MM.1S (cell line): ENCODE measurements around the gene FOXP2.

Experiments used
- DNase-seq: peaks from one replicate; pipeline ENCODE4 v3.0.0-alpha.2; 2015
- H2AFZ ChIP-seq: fragments of 300-600 bp; sonication (generic); 2 replicates; pipeline ENCODE4 v1.6.0; 2016; ENCODE audit warnings: antibody characterized with exemption, low read length
- H3F3A ChIP-seq: fragments of 300-600 bp; sonication (generic); 2 replicates; pipeline ENCODE4 v1.6.1; 2016; ENCODE audit warnings: mild to moderate bottlenecking, antibody characterized with exemption, low read length, moderate library complexity, mixed read lengths; ENCODE audit not compliant: insufficient read depth
- H3K27ac ChIP-seq: fragments of 300-600 bp; sonication (generic); 2 replicates; pipeline ENCODE4 v1.5.1; 2016; ENCODE audit warnings: mild to moderate bottlenecking, low read length
- H3K27me3 ChIP-seq: fragments of 300-600 bp; sonication (generic); replicated peaks from 2 replicates; pipeline ENCODE4 v1.6.0; 2016; ENCODE audit warnings: low read length; ENCODE audit not compliant: insufficient read depth
- H3K36me3 ChIP-seq: fragments of 300-600 bp; sonication (generic); replicated peaks from 2 replicates; pipeline ENCODE4 v1.6.1; 2016; ENCODE audit warnings: mild to moderate bottlenecking, low read length, mixed read lengths; ENCODE audit not compliant: insufficient read depth
- H3K4me1 ChIP-seq: fragments of 300-600 bp; sonication (generic); 2 replicates; pipeline ENCODE4 v1.6.1; 2016; ENCODE audit warnings: low read length, mixed read lengths
- H3K4me2 ChIP-seq: fragments of 300-600 bp; sonication (generic); 2 replicates; pipeline ENCODE4 v1.6.0; 2016; ENCODE audit warnings: low read depth, low read length
- H3K4me3 ChIP-seq: fragments of 300-600 bp; sonication (generic); 2 replicates; pipeline ENCODE4 v1.5.1; 2016; ENCODE audit warnings: low read length, mixed read lengths
- H3K79me2 ChIP-seq: fragments of 300-600 bp; sonication (generic); 2 replicates; pipeline ENCODE4 v1.6.1; 2016; ENCODE audit warnings: mixed run types, low read length, mixed read lengths
- H3K9ac ChIP-seq: fragments of 300-600 bp; sonication (generic); 2 replicates; pipeline ENCODE4 v1.6.1; 2016; ENCODE audit warnings: low read length, mixed read lengths
- H3K9me2 ChIP-seq: fragments of 300-600 bp; sonication (generic); replicated peaks from 2 replicates; pipeline ENCODE4 v1.6.1; 2016; ENCODE audit warnings: mild to moderate bottlenecking, low read length, mixed read lengths; ENCODE audit not compliant: insufficient read depth
- H3K9me3 ChIP-seq: fragments of 300-600 bp; sonication (generic); replicated peaks from 2 replicates; pipeline ENCODE4 v1.6.1; 2016; ENCODE audit warnings: mild to moderate bottlenecking, low read length, mixed read lengths; ENCODE audit not compliant: insufficient read depth
- H4K20me1 ChIP-seq: fragments of 300-600 bp; sonication (generic); 2 replicates; pipeline ENCODE4 v1.6.1; 2016; ENCODE audit warnings: mild to moderate bottlenecking, low read length, moderate library complexity, mixed read lengths; ENCODE audit not compliant: insufficient read depth
- EZH2 ChIP-seq: fragments of 300-600 bp; sonication (generic); optimal IDR thresholded peaks from 2 replicates; pipeline ENCODE3; 2017; ENCODE audit warnings: low read depth, mild to moderate bottlenecking, antibody characterized with exemption, low read length, mixed read lengths
- EZH2phosphoT487 ChIP-seq: fragments of 300-600 bp; sonication (generic); IDR thresholded peaks from 2 replicates; pipeline ENCODE4 v1.6.1; 2018; ENCODE audit warnings: antibody characterized with exemption, low read length
- TF ChIP-seq, protein P1 (sequence below): fragments of 300-600 bp; sonication (generic); IDR thresholded peaks from 2 replicates; pipeline ENCODE4 v1.5.1; 2016; ENCODE audit warnings: antibody characterized with exemption, low read length, mixed read lengths

FOXP2 gene

DNA sequence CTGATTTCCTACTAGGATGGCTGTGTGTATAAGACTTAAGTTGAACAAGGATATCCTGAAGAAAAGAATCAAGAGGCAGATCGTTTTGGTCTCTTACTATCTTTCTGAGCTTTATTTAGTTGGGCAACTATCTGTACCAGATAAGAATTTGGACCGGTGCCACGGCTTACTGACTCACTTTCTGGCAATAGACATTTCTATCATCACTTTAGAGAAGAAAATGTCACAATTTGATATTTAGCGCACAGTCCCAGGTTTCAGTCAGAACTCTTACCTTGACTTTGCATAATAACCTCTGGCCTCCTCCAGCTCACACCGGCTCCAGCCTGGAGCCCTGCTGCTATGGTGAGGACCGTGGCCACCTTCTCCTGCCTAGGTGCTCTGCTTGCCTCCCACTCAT, 289.1 kb downstream of the FOXP2 start:
- Histone ChIP-seq H3K4me2 (no peak overlapping the region), H3K79me2 (no peaks in the 10 kb centered on the region), H3K36me3 (no peaks in the 10 kb centered on the region), H3K9me3 (no peaks in the 10 kb centered on the region), H3F3A (no peaks in the 10 kb centered on the region), H2AFZ (no peak overlapping the region), H3K27me3 (no peaks in the 10 kb centered on the region), H3K4me3 (no peak overlapping the region), H3K4me1 (no peaks in the 10 kb centered on the region), H3K9me2 (no peaks in the 10 kb centered on the region), H3K9ac (no peak overlapping the region), H4K20me1 (no peaks in the 10 kb centered on the region), H3K27ac (no peak overlapping the region)
- no peak for DNase-seq
- TF ChIP-seq EZH2phosphoT487 (no peak), EZH2 (no peak)
- TF ChIP-seq, protein P1, sequence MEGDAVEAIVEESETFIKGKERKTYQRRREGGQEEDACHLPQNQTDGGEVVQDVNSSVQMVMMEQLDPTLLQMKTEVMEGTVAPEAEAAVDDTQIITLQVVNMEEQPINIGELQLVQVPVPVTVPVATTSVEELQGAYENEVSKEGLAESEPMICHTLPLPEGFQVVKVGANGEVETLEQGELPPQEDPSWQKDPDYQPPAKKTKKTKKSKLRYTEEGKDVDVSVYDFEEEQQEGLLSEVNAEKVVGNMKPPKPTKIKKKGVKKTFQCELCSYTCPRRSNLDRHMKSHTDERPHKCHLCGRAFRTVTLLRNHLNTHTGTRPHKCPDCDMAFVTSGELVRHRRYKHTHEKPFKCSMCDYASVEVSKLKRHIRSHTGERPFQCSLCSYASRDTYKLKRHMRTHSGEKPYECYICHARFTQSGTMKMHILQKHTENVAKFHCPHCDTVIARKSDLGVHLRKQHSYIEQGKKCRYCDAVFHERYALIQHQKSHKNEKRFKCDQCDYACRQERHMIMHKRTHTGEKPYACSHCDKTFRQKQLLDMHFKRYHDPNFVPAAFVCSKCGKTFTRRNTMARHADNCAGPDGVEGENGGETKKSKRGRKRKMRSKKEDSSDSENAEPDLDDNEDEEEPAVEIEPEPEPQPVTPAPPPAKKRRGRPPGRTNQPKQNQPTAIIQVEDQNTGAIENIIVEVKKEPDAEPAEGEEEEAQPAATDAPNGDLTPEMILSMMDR = no peak

DNA sequence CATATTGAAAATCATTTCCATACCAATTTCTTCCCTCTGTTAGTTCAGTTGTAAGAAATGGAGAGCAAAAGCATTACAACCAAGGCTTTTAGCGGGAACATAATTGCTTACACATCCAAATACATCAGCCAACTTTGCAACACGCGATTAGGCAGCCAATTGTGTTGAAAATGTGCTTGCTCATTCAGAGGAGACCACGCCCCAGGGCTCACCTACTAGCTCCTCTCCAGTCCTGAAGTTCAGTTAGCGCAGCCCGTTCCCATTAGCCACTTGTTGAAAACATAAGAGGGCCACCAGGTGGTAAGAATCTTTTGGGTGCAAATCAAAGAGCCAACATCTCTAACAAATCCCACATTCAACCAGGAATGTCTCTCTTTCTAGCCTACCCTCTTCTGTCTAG, 294.0 kb downstream of the FOXP2 start:
- no peaks in the 10 kb centered on the region for H3K9me3 ChIP-seq

DNA sequence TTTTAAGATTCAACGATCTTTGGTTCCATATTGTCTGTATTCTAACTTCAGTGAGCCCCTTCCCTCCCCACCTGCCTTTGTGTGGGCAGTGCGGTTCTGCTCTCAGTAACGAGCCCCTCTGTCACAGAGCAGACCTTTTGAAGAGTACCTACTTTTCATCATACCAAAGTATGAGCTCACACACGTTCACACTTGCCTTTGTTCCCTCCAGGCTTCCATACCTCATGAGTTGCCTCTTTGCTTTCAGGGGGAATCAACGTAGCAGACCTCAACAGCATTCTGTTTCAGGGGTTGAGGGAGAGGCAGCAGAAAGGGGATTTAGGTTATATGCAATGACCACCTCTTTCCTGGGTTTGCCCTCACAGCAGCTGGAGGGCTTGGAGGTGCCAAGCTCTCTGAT, 295.9 kb downstream of the FOXP2 start:
- Histone ChIP-seq H3K27ac (no peak overlapping the region), H3K4me1 (no peaks in the 10 kb centered on the region), H3K4me2 (no peak overlapping the region), H3K79me2 (no peaks in the 10 kb centered on the region), H3K27me3 (no peaks in the 10 kb centered on the region), H3K4me3 (no peak overlapping the region), H3K9me2 (no peaks in the 10 kb centered on the region), H3K9me3 (no peaks in the 10 kb centered on the region), H3K36me3 (no peaks in the 10 kb centered on the region), H3K9ac (no peak overlapping the region), H2AFZ (no peak overlapping the region), H3F3A (no peaks in the 10 kb centered on the region), H4K20me1 (no peaks in the 10 kb centered on the region)
- no peak for TF ChIP-seq EZH2
- no peak for TF ChIP-seq EZH2phosphoT487
- TF ChIP-seq, protein P1 = no peak
- no peak for DNase-seq

More for the DNA sequence above, 294.0 kb downstream of the FOXP2 start:
- no peak overlapping the region for H3K4me2 ChIP-seq
- H2AFZ ChIP-seq = no peak overlapping the region
- no peaks in the 10 kb centered on the region for H3F3A ChIP-seq
- H3K9ac ChIP-seq = no peak overlapping the region
- no peak overlapping the region for H3K27ac ChIP-seq
- no peaks in the 10 kb centered on the region for H3K4me1 ChIP-seq
- no peak for TF ChIP-seq EZH2
- TF ChIP-seq, protein P1 = no peak
- no peak for TF ChIP-seq EZH2phosphoT487
- DNase-seq = no peak
- H3K36me3 ChIP-seq = no peaks in the 10 kb centered on the region
- no peaks in the 10 kb centered on the region for H3K9me2 ChIP-seq
- no peaks in the 10 kb centered on the region for H4K20me1 ChIP-seq
- no peak overlapping the region for H3K4me3 ChIP-seq
- H3K27me3 ChIP-seq = no peaks in the 10 kb centered on the region
- no peaks in the 10 kb centered on the region for H3K79me2 ChIP-seq
